Activated CD8-positive, alpha-beta memory T cell treated with anti-CD3 and anti-CD28 coated beads for 1 hour (primary cell): Measurements from ENCODE around the gene HES5.

Experiments
- DNase-seq, 2 donors: peaks; one replicate each; pipeline ENCODE4 v3.0.0-alpha.2; 2020; ENCODE audit warnings: low read depth in 1 of 2; ENCODE audit errors: extremely low read depth in 1 of 2

HES5 gene

GRCh38 chr1:2481885-2482284 is 48.2 kb downstream of the HES5 start:
- DNase-seq = no peak

- no peak for DNase-seq
These were observed 49.1 kb downstream of the HES5 start for GRCh38 chr1:2480986-2481364.

- DNase-seq = no peak
These were observed 49.7 kb downstream of the HES5 start for GRCh38 chr1:2480236-2480985.

- no peak for DNase-seq
These were observed 50.4 kb downstream of the HES5 start for GRCh38 chr1:2479618-2480017.

GRCh38 chr1:2479186-2479585 is 50.9 kb downstream of the HES5 start:
- no peak for DNase-seq
